ENCODE measurements around the gene KCNIP2.

KCNIP2 gene

DNA sequence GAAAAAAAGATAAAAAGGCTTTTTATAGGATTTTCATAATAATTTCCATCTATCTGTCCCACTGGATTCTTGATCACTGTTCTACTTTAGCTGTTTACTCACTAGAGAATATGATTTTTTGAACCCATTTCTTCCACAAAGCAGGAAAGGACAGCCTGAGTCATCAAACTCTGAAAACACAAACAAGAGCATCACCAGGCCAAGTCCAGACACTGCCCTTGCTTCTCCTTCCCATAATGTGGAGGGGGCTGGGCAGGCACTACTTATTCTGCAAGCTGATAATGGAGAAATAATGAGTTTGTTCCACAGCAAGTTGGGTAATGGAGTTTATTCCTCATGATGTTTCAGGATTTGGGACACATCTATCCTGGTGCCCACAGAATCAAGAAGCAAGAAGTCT, 13.0 kb upstream of the KCNIP2 start:
- no peak for DNase-seq (ENCODE audit: extremely low read depth in 1 of 2, low read depth in 1 of 2)

DNA sequence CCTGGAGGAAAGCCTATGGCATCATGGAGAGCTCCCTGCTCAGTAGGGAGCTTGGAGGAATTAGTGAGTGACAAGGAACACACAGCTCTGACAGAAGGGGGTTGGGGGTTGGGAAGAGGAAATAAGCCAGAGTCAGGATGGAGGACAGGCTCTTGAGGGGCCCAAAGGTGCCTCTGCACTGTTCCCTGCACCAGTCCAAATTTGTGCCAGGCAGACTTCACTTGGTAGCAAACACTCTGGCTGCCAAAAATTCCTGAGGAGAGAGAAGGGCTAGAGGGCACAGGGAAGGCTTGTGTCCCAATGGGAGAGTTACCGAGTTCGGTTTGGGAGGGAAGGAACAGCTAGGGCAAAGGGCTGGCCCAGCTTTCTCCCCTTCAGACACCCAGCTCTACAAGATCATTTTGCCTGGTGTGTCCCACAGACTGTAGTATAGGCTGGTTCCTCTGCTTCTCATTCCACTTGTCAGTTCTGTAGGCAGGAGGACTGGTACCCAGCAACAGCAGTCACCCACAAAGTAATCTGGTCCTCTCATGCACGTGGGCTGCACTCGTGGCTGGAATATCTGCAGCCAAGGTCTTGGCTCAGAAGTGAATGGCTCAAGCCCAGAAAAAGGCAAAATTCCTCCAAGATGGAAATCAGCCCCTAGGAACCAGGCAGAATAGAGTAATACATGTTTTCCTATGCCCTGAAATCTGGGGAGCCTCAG, 8.0 kb upstream of the KCNIP2 start:
- no peak for DNase-seq (ENCODE audit: extremely low read depth in 1 of 2, low read depth in 1 of 2)

DNA sequence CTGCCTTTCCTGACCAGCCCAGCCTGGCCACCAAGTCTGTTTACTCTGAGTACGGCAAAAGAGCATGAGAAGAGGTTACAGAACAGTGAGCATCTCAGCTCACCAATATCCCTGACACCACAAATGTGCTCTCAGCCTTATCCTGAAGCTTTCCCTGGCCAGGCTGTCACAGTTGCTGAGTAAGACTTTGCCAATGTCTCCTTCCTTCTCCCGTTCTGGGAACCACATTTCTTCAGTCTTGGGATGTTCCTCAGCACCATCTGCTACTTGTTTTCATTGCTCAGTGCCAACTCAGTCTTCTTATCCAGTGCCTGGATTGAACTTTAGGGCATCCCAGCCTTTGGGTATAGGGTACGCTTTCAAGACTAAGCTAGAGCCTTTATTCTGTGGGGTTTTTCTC, 7.1 kb upstream of the KCNIP2 start:
- no peak for DNase-seq (ENCODE audit: extremely low read depth in 1 of 2, low read depth in 1 of 2)

DNA sequence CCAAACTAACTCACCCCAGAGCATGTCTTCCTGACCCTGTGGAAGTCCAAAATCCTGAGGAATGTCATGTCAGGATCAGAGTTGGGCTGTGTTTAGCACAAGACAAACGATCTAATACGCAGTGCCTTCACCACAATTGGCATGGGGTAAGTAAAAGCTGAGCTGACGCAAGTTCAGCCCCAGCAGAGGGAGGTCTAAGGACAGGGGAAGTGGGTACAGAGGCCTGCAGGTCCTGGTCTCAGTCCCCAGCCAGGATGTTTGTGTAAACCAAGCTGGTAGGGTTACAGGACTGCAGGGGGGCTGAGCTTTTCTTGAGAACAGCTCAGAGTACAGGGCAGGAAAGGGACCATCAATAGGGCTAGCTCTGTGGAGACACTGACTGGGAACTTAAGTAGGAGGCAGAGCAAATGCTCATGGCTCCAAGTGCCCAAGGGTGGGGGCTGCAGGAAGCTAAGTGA, 5.3 kb upstream of the KCNIP2 start:
- DNase-seq (ENCODE audit: extremely low read depth in 1 of 2, low read depth in 1 of 2): no peak

DNA sequence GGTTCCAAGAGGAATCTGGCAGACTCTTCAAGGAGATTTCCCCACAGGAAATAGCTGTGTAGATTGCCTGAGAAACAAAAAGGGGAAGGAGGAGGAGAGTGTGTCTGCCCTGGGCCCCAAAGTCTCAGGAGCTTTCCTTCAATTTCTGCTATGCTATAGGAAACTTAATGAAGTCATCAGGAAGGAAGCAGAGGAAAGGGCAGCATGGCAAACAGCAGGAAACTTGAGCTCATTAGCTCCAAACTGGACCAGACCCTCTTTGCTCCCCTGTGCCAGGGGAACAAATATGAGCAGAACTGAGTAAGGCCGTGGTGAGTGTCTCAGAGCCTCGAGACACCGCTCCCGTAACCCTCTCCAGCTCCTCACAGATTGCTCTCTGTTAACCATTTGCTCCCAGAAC, 4.8 kb upstream of the KCNIP2 start:
- no peak for DNase-seq (ENCODE audit: extremely low read depth in 1 of 2, low read depth in 1 of 2)

DNA sequence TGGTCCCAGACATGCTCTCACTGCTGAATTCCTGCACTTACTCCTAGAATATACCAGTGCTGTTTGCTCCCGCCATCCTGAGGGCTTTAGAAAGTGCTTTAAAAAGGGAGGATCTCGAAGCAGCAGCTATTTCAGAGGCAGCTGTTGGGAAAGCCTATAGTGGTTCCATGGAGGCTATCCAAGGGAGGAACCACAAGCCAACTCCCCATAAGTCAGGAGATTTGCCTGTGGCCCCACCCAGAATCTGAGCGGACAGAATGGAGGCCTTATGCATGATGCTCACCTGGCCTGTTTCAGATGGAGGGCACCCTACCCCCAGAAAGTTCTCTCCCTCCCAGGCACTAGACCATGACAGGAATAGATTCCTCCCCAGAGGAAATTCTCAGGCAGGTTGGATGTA, 2.3 kb upstream of the KCNIP2 start:
- no peak for DNase-seq (ENCODE audit: extremely low read depth in 1 of 2, low read depth in 1 of 2)

DNA sequence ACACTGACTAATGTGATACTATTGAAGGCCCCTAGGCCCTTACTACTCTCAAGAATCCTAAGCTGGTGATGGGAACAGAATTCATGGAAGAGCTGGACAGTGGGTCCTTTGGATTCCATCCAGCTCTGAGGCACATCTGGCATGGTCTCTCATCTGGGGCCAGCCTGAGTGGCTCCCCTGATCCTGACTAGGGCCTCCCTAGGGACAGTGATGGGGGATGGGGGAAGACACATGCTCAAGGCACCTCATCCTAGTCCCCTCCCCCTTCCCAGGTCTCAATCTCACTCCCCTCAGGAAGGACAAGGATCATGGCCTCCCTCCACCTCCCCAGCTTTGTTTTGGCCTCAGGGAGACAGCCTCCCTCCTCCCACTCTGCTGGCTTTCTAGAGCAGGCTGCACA, 1.8 kb downstream of the KCNIP2 start:
- no peak for DNase-seq (ENCODE audit: extremely low read depth in 1 of 2, low read depth in 1 of 2)

DNA sequence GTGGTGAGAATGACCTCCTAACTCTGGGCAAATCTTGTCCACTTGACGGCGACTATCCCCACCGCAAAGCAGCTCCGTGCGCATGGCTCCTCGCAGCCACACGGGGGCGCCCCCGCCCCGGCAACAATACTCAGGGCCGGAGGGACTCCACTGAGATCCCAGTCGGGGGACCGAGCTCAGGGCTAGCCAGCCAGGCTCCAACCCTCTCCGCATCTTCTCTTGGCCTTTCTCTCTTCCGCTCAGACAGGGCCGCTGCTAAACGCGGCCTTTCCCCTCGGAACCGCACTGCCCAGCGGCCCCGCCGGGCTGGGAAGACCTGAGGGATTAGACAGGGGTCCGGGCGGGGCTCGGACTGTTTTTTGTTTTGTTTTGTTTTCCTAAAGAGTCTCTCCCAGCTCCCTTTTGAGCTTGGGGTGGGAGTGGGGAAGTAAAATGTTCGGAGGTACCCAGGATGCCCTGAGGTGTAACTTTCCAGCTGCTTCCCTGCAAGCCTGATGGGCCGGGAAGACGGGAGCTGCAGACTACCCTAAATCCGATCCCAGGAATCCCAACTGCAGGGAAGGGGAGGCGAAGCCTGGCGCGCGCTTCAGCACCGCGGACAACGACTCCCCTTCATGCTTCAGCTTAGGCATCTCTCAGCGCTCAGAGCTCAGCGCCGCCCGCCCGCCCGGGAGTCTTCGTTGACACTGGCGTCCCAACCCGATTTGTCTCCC, 2.7 kb downstream of the KCNIP2 start:
- no peak for DNase-seq (ENCODE audit: extremely low read depth in 1 of 2, low read depth in 1 of 2)

DNA sequence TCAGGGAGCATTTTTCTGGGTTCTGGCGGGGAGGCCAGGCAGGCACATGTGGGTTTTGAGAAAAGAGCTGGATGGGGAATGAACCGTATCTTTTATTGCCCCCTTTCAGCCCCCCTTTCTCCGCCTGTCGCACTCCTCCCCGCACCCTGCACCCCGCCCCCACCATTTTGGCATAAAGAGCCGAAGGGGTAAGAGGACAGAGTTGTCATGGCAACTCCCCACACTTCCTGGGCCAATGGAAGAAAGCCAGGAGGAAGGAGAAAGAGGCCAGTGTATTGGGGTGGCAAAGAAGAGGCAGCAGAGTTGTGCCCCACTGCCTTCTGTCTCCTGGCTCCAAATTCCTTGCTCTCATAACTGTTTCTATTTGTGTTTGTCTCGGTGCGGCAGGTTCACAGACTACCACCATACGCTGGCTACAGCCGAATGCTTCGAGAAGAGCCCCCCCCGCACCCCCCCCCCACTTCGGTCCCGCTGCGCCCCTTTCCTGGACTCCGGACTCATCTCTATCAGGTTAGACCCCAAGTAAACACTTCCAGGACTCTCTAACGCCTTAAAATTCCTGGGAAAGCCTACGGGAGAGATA, 3.4 kb downstream of the KCNIP2 start:
- no peak for DNase-seq (ENCODE audit: extremely low read depth in 1 of 2, low read depth in 1 of 2)

DNA sequence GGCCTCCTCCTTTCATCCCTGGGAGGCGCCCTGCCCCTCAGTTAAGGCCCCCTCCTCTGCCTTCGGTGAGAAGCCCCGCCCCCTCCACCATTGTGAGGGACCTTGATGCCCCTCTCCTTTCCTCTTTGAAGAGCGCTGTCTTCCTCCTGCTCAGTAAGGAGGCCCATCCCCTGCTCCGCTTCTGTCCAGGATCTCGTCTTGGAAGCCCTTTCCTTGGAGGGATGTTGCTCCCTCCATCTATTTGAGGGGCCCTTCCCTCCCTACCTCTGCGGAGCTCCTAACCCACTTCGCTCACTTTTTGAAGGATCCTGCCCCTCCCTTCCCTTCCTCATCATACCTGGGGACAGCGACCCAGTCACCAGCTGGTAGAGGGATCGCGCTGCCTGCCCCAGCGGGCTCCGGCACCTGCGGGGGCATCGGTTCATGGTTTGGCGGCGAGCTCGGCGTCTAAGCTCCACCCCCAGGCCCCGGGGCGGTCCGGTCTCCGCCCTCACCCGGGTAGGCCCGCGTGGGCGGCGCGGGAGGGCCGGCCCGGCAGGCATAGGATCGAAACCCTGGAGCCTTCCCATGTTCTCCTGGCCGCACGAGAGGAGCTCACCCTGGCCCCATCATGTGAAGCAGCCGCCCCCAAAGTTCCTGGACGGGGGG, 4.1 kb downstream of the KCNIP2 start:
- DNase-seq (ENCODE audit: extremely low read depth in 1 of 2, low read depth in 1 of 2): no peak

DNA sequence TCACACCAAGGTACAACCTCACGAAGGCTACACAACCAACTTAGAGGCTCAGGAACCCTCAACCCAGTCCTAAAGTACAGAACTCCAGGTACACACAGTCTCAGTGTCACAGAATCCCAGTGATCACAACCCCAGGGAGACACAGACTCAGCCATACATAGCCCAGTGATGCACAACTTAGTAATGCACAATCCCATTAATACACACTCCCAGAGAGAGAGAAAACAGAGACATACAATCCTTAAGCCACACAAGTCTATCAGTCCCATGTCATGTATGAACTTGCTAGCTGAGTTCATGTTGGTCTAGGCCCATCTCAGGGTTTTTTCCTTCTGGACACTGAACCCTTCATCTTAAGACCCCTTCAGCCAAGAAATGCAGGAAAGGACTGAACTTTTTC, 4.6 kb downstream of the KCNIP2 start:
- DNase-seq (ENCODE audit: extremely low read depth in 1 of 2, low read depth in 1 of 2): no peak

DNA sequence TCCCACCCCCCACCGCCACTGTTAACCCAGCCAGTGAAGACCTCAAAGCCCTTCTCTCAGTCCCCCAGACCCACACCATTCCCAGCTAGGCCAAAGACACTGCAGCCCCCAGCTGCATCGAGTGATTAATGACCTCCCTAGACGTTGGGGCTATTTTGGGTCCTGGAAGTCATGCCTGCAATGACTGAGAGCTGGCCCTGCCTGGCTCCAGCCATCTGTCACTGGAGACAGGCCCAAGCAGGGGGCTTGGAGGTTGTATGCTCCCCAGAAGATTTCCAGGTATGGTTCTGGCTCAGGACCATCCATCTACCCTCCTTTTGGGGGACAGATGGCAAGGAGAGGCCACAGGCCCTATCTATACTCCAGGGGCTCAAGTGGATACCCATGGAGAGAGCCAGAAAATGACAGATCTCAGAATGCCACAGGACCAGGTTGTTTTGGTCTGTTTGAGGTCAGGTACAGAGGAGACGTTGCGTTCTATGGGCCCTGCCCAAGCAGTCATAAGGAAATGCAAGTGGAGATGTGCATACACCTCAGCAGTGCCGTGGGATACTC, 5.1 kb downstream of the KCNIP2 start:
- no peak for DNase-seq (ENCODE audit: extremely low read depth in 1 of 2, low read depth in 1 of 2)

DNA sequence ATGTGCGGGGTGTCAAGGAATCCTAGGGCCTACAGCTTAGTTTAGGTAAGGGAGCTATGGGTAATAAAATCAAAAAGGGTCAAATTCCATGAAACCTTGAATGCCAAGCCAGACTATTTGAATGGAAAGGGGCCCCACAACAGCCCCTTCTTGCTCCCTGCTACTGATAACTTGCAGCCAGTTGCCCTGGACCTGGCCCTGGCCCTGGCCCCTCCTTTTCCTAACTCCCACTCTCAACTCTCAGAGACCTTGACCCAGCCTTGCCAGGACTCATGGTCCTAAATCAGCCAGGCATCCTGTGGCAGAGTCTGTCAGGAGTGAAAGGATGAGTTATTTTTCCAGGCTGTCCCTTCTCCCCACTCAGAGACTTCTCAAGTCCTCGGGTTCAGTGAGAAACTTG, 5.9 kb downstream of the KCNIP2 start:
- no peak for DNase-seq (ENCODE audit: extremely low read depth in 1 of 2, low read depth in 1 of 2)

DNA sequence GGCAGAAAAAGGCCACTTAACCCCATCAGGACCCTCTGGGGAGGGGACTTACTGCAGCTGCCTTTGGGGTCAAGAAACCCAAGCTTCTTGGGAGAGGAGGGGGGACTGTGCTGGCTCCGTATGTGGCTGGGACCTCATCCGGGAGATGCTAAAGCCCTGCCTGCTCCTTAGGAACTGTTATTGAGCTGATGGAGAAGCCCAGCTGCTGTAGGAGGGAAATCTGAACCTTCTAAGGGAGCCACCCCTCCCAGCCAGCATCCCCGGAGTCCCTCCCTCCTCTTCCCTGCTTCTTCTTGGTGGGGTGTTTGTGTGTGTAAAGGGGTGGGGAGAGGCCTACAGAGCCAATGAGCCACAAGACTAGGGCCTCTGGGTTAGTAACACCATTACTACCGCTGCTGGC, 8.2 kb downstream of the KCNIP2 start:
- DNase-seq (ENCODE audit: extremely low read depth in 1 of 2, low read depth in 1 of 2): no peak

DNA sequence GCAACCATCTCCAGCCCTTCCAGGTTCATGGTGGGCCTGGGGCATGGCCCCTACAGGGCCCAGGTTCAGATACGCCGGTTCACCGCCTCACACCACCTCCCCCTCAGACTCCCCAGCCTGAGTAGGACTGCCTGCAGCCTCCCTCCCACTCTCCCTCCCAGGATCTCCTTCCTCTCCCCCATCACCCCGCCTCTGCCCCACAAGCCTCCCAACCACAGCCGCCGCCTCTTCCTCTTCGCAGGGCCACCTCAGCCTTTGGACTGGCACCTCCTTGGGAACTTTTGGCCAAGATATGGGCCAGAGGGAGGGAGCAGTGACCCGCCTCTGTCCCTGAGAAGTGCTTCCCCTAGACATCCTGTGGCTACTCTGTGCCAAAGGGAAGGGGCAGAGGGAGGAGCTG, 9.3 kb downstream of the KCNIP2 start:
- no peak for DNase-seq (ENCODE audit: extremely low read depth in 1 of 2, low read depth in 1 of 2)

DNA sequence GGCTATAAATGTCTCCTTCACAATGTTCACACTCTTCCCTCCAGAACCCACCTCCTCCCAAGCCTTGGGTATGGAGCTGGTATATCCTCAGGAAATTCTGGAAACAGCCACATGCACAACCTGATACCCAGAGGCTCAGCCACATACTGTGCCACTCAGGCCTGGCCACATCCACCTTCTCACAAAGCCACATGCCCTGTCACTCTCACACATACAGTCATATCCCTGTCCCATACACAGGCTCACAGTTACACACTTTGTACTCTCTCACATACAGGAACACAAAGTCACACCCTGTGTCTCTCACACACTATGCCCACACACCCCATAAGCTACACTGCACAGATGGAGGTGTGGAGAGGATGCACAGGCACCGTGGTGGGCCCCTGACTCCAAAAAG, 10.1 kb downstream of the KCNIP2 start:
- no peak for DNase-seq (ENCODE audit: extremely low read depth in 1 of 2, low read depth in 1 of 2)

DNA sequence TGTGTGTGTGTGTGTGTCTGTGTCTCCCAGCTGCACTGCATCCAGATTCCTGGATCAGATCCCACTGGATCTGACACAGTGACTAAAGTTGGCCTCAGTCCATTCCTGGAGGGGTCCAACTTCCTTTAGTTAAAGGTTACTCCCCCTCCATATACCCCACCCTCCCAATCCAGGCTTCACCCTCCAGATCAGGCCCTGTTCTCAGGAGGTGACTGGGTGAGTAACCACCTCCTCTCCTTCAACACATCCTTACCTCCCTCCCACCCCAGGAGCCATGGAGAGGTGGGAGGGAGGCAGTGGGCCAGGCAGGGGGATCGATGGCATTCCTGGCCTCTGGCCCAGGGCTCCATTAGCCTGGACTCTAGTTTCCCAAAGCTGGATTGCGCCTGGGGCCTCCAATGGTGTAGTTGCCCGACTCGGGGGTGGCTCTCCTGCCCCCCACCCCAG, 11.3 kb downstream of the KCNIP2 start:
- no peak for DNase-seq (ENCODE audit: extremely low read depth in 1 of 2, low read depth in 1 of 2)

DNA sequence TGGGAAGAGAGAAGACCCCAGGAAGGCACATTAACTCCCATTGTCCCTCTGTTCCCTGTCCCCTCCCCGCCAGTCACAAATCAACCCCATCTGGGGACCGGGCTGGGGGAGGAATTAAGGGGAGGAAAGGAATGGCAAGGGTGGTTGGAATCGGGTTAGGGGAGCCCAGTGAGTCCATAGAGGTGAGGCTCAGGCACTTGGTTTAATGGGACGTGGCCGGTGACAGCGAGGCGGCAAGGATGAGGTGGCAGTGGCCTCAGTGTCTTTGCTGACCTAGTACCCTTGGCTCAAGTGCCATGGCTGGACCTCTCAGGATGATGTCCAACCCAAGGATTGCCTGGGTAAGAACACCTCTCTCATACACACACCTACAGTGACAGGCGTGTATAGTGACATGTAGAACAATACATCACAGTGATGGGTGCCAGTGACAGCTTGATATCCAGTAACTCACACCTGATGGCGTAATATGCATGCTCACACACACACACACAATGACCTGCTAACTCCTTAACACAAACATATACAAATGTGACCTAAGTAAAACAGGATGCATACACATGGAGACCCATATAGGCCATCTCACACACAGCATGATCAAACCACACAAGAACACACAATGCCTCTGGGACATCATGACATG, 12.3 kb downstream of the KCNIP2 start:
- no peak for DNase-seq (ENCODE audit: extremely low read depth in 1 of 2, low read depth in 1 of 2)

DNA sequence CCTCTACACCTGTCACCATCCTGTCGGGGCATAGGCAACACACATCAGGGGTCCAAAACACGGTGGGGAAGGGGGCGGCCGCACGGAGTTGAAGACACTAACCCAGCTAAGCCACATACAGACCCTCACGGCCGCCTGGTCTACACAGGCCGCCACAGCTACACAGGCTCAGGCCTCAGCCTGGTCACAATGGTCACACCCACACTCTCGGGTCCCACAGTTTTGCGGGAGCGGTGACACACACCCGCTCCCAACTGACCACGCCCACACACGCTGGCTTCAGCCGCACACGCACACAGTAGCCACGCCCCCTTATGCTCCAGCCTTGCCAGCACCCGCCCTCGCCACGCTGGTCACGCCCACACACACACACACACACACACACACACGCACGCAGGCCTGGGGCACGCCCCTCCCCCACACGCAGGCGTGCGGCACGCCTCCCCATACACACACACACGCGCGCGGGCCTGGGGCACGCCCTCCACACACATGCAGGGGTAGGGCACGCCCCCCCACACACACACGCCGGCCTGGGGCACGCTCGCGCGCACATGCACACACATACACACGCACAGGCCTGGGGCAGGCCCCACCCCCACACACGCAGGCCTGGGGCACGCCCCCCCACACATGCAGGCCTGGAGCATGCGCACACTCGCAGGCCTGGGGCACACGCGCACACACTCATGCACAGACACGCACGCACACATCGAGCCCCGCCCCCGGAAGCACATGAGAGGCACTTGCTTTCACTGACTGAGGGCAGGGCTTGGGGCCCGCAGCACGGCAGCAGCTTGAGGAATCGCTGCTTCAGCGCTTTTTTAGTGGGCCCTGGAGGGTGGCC, 13.1 kb downstream of the KCNIP2 start:
- DNase-seq (ENCODE audit: extremely low read depth in 1 of 2, low read depth in 1 of 2): peak; percentile 82 to 88

All from activated CD8-positive, alpha-beta memory T cell treated with anti-CD3 and anti-CD28 coated beads for 1 hour (primary cell).